HG02588 (cell line): ENCODE data around the gene TRPM1.

ENCODE experiments used
- ATAC-seq: cut with Tn5 transposase; IDR thresholded peaks from one replicate; pipeline ENCODE4 v1.9.1; 2021; ENCODE audit warnings: mild to moderate bottlenecking, moderate library complexity; ENCODE audit not compliant: unreplicated experiment

The TRPM1 gene

DNA sequence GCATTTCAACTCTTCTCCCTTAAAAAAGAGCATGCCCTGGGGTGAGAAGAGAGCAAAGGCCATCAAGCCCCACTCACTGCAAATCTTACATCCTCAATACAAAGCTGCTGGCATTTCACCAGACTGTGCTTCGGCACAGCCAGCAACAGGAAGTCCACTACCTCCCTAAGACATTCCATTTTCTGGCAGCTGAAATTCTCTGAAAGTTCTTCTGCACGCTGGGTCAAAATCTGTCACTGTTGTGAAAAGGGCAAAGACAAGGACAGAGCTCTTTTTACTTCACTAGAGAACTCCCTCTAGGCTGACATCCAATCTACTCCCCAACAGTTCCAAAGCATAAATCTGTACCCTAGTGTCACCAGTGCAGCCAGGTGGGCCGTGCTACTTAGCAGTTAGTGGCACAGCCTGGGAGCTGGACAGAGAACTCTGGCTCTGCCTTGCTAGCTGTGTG is 116.4 kb downstream of the TRPM1 start:
- no peak for ATAC-seq

DNA sequence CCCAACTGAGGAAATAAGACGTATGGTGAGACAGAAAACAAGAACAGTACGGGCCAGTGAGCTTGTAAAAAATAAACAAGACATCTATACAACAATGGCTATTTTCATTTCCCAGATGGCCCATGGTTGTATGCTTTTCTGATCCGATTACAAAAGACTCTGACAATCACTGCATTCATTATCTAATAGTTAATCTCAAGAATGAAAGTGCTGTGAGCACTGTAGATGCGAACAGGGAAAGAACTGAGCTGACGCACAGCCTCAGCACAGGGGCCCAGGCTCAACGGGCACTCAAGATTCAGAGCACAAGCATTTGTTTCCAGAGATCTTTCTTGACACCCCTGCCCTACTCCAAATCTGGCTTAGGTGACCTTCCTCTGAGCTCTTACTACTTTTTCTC is 117.0 kb downstream of the TRPM1 start:
- ATAC-seq, result no peak

DNA sequence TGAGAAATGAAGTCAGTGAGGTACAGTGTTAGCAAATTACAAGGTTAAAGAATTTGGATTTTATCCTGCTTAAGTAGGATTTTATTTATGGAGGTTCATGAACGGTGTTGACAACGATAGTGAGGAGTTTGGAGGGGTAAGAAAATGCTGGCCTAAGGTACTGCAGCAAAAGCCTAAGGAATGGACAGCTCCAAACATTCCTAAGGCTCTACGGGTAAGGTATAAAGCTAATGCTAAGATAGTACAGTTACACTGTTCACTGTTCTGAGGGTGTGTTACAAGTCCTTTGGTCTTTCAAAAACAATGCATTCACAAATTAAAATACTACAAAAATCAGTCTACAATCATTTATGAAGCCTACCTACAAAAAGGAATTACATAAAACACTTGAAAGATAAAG is 117.4 kb downstream of the TRPM1 start:
- no peak for ATAC-seq

DNA sequence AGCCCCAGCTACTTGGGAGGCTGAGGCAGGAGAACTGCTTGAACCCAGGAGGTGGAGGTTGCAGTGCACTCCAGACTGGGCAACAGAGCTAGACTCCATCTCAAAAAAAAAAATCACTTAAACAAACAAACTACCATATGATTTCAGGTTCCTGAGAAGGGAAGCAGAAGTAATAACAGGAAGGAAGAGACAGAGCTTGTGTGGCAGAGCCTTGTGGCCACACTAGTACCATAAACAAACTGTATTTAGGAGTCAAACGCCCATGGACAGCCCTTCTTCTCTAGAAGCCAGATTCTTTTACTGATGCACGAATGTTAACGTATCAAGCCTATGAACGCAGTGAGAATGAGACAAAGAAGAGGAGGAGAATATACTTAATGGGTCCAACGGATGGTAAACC is 122.1 kb downstream of the TRPM1 start:
- ATAC-seq, result no peak

DNA sequence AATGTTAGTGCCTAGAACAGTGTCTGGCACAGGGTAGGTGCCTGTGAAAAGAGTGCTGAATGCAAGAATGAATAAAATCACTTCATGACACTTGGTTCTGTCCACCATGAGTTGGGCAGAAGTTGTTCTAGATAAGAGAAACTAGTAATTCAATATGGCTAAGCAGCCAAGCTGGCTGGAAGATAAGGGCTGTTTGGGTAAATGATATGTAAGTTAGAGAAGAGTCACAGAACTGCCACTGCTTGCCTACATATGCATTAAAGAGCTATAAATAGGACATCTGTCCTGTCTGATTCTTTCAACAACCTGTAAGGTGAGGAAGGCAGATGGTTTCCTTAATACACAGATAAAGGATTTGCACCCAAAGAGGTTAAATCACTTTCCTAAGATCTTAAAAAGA is 123.2 kb downstream of the TRPM1 start:
- ATAC-seq, result no peak

DNA sequence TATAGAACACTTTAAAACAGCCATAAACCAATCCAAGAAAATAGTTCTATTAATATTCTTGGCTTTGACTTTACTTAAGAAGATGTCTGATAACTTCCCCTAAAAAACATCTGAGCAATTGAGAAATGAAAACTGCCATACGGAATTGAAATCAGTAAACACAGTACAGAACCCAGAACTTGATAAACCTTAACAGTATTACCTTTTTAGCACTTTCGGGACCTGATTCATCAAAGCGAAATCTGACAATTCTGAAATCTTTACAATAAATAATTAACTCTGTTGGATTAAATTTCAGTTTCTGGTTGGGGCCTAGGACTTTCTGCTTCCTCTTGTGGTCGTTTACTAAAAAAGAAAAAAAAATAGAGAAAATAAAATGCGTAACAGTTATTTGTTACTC is 127.4 kb downstream of the TRPM1 start:
- no peak for ATAC-seq

DNA sequence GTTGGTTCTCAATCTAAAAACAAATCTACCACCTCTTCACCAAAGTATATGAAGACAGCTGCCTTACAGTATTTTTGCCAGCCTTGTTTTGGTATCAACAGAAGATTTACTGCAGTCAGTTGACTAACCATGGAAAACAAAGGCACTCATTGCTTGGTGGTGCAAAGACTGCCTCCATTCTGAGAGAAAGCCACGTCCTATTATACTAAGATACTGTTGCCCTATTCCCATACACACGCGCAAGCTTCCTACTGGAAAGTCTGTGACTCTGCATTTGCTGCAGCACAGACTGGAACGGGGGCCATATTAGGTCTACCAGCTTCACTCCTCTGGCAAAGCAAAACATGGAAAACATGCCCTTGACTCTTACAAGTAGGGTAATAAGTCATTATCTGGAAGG is 128.1 kb downstream of the TRPM1 start:
- no peak for ATAC-seq

DNA sequence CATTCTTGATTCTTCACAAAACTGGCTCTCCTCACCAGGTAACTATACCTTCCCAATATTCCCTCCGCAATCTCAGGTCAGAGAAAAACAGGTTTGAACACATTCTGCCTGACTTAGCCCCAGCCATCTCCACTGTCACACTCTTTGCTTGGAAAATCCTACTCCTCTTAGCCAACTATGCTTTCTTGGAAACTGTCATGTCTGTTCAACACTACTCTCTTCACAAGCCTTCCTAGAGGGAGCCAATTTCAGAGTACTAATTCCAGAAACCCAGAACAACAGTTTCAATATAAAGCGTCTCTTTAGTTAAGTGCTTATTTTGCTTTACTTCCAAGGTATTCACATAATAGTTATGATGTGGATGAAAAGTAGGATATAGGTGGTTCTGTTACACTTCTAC is 131.8 kb downstream of the TRPM1 start:
- ATAC-seq, result no peak

DNA sequence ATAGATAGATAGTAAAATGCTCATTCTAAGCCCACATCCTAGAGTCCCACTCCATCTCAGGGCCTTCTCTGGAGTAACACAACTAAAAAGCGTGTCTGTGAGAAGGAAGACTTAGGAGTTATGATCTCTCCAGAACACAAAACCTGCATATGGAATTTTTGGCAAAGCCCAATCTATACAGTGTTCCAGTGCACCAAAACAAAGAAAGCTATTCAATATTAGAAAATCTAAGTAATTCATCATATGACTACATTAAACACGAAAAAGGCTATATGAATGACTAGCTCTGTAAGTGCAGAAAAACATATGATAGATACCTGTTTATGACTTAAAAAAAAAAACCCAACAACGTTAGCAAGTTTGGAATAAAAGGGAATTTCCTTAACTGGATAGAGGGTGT is 137.8 kb downstream of the TRPM1 start:
- ATAC-seq, result no peak

DNA sequence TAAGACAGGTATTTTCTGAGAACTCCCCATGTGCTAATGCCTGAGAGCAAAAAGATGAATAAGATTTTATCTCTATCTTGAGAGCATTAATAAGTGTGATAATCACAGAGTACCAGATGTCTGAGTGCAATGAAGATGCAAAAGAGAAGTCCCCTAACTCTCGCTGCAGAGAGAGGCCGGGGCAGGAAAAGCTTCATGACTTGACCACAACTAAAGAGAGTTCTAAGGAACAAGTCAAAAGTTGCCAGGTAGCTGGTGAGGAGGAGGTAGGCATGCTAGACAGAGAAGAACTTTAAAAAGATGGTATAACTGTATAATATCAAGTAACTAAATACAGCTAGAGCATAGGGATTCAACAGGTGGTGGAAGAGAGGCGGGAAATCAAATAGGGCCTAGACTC is 138.9 kb downstream of the TRPM1 start:
- no peak for ATAC-seq

DNA sequence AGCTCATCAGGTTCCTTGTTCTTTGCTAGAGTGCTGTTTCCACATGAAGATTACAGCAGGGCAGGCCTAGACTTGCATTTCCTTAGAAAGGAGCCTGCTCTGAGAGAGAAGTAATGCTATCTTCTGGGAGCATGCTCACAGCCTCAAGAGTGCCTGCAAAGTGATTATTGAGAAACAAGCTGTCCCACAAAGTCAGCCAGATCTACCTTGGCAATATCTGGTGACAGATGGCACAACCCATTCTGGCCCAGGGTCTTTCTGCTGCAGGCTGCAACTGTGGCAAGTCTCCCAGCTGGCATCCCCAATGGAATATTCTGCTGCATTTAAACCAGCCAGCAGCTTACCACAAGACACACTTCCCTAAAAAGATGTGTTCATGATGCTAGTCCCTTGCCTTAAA is 139.4 kb downstream of the TRPM1 start:
- ATAC-seq, result no peak

DNA sequence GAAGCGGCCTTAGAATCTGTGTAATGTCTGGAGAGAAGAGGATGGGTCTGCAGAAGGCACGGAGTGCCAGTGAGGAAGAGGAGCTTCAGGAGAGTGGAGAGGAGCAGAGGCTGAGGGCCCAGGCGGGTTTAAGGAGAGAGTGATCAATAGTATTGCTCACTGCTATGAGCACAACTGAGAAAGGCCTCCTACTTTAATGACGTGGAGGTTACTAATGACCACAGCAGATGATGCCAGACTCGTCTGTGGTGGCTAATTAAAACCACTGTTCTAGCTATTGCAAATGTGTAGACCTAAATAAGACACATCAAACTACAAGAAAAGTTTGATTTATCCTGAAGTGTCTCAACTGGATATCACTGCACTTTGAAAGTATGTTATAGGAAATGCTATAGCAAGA is 143.3 kb downstream of the TRPM1 start:
- no peak for ATAC-seq

DNA sequence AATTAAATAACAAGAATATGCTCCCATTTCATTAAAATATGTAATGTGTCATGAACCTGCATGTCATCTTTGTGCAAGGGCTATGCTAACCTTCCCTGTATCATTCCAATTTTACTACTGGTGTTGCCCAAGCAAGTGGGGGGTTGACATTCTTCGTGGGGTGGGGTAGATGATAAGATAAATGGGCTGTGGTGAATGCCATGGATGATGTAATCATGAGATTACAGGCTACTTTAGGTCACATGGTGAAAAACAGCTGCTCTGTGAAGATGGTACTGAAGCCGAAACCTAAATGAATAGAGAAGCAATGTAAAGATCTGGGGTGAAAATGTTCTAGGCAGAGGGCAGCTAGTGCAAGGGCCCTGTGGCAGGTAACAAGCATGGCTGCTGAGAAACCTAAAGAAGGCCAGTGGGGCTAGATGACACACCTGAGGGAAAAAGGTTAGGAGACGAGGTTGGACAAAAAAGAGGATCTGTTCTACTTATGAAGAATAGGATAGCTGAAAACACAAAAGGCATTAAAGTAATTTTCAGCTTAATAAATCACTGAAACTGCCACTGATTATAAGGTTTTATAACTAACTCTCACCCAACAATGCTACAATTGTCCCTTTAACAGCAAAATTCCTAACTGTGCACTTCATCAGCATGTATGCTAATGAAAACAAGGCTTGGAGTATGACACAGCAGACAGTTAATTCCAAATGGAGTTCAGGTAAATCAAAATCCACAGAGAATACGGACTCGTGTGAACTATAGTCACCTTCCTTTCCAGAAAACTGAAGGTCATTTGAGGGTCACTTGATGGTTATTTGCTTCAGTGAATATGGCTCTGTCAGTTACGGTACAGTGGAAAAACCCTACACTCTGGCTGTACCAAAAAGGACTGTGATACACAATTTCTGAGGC is 145.1 kb downstream of the TRPM1 start:
- ATAC-seq, result no peak

DNA sequence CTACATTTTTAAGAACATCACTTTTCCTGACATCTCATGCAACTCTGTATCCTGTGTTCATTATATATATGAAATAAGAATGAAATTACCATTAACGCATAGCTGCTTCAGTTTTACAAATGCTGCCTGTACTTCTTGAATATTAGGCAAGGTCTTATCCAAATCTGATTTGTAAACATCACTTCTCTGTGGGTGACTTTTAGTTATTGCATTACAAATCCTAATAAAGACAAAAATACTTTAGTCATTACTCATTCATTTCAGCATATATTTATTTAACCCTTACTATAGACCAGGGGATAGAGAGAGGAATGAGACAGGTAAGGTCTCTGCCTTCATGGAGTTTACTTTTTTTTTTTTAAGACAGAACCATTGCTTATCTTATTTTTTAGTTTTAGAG is 146.9 kb downstream of the TRPM1 start:
- ATAC-seq, result no peak

DNA sequence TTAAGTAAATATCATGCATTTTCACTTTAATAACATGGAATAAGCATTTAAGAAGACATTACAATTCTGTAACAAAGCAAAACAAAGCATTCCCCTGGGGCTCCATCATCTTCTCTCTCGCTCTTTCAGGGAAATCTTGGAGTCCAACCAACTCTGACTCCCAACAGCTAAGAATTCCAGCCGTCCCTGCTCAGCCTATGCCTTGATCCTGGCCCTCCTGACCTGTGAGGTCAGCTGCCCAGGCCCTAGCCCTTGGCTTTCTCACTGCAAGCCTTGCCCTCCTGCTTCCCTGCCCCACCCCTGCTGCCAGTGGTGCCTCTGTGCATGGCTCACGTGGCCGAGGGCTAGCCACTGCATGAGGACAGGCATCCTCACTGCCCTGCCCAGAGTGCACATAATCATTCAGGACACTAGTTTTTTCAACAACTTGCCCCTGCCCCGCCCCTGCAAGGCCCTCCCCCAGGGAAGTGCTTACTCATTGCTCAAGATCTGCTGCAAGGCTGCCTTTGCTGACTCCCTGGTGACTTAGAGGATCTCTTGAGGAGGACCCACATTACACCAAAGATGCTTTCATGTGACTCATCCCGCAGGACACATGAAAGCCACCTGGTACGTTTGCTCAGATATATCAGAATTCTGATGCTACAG is 147.7 kb downstream of the TRPM1 start:
- ATAC-seq, result no peak

DNA sequence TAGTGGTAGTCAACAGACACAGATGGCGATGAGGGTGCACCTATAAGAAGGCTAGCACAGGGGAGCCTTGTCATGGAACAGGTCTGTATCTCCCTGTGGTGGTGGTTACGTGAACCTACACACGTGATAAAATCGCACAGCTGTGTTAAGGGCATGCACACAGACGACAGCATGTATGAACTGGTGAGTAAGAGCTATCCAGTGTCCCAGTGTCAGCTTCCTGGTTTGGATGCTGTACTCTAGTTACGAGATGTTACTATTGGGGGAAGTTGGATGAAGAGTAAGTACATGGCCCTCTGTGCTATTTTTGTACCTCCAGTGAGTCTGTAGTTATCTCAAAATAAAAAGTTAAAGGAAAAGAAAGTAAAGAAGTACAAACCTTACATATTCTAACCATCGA is 148.3 kb downstream of the TRPM1 start:
- ATAC-seq, result no peak
